ENCODE results near the gene ARHGEF16. TPM values are rescaled to one million over a fixed set of nuclear protein-coding genes. Genes with fewer than 3 reads are reported as not detected.

The ARHGEF16 gene
- total RNA-seq, 1 experiment from 2014 or later = 25.1 TPM

GRCh38 chr1:3443807-3444206 is 10.7 kb upstream of the ARHGEF16 start:
- Histone ChIP-seq H3K79me2 (ENCODE audit: low read depth) (no peaks in the 10 kb centered on the region), H2AFZ (no peak overlapping the region), H3F3A (ENCODE audit: insufficient read depth, low read depth) (no peaks in the 10 kb centered on the region), H3K4me2 (no peak overlapping the region), H3K27ac (no peak overlapping the region), H3K27me3 (ENCODE audit: insufficient read depth, low read depth) (peaks cover 74% of the 10 kb centered on the region), H3K4me1 (replicated peaks; ENCODE audit: insufficient read depth) (no peaks in the 10 kb centered on the region), H3K4me3 (no peak overlapping the region), H4K20me1 (ENCODE audit: insufficient read depth) (no peaks in the 10 kb centered on the region), H3K9me2 (ENCODE audit: insufficient read depth) (no peaks in the 10 kb centered on the region), H3K9me3 (ENCODE audit: insufficient read depth, low read depth) (peaks cover 4% of the 10 kb centered on the region), H3K36me3 (ENCODE audit: low read depth) (no peaks in the 10 kb centered on the region)
- no peak for DNase-seq
- TF ChIP-seq CTCF (conservative IDR thresholded peaks at IDR 0.05) (no peak), EZH2 (IDR thresholded peaks at IDR 0.05; ENCODE audit: low read depth) (no peak)
- intact Hi-C loops (cut with micrococcal nuclease; ENCODE audit: unreplicated experiment) = no loop called here
- CTCF ChIA-PET = no interaction called here
- BruUV-seq (replicated peaks) = no TSS peak
- POLR2A ChIA-PET (ENCODE audit: unreplicated experiment) = no interaction called here

GRCh38 chr1:3444298-3444697 is 10.2 kb upstream of the ARHGEF16 start:
- peaks cover 76% of the 10 kb centered on the region for H3K27me3 ChIP-seq (ENCODE audit: insufficient read depth, low read depth)
- no TSS peak for BruUV-seq (replicated peaks)
- H3F3A ChIP-seq (ENCODE audit: insufficient read depth, low read depth) = no peaks in the 10 kb centered on the region
- no peaks in the 10 kb centered on the region for H3K36me3 ChIP-seq (ENCODE audit: low read depth)
- no peaks in the 10 kb centered on the region for H3K9me2 ChIP-seq (ENCODE audit: insufficient read depth)
- no peak overlapping the region for H3K4me3 ChIP-seq
- ChIA-PET CTCF (no interaction called here), POLR2A (ENCODE audit: unreplicated experiment) (no interaction called here)
- no peak for TF ChIP-seq EZH2 (IDR thresholded peaks at IDR 0.05; ENCODE audit: low read depth)
- no peak for TF ChIP-seq CTCF (conservative IDR thresholded peaks at IDR 0.05)
- no peaks in the 10 kb centered on the region for H3K79me2 ChIP-seq (ENCODE audit: low read depth)
- no peak for DNase-seq
- peaks cover 4% of the 10 kb centered on the region for H3K9me3 ChIP-seq (ENCODE audit: insufficient read depth, low read depth)
- H4K20me1 ChIP-seq (ENCODE audit: insufficient read depth) = no peaks in the 10 kb centered on the region
- no peak overlapping the region for H3K4me2 ChIP-seq
- H3K27ac ChIP-seq = no peak overlapping the region
- no peaks in the 10 kb centered on the region for H3K4me1 ChIP-seq (replicated peaks; ENCODE audit: insufficient read depth)
- no peak overlapping the region for H2AFZ ChIP-seq
- intact Hi-C loops (cut with micrococcal nuclease; ENCODE audit: unreplicated experiment) = no loop called here

GRCh38 chr1:3444736-3445135 is 9.7 kb upstream of the ARHGEF16 start:
- Histone ChIP-seq H3K27me3 (ENCODE audit: insufficient read depth, low read depth) (peaks cover 80% of the 10 kb centered on the region), H2AFZ (no peak overlapping the region), H3K4me3 (no peak overlapping the region), H3K79me2 (ENCODE audit: low read depth) (no peaks in the 10 kb centered on the region), H3K9me2 (ENCODE audit: insufficient read depth) (no peaks in the 10 kb centered on the region), H3K27ac (no peak overlapping the region), H3K36me3 (ENCODE audit: low read depth) (no peaks in the 10 kb centered on the region), H4K20me1 (ENCODE audit: insufficient read depth) (no peaks in the 10 kb centered on the region), H3K9me3 (ENCODE audit: insufficient read depth, low read depth) (peaks cover 4% of the 10 kb centered on the region), H3K4me2 (no peak overlapping the region), H3F3A (ENCODE audit: insufficient read depth, low read depth) (no peaks in the 10 kb centered on the region), H3K4me1 (replicated peaks; ENCODE audit: insufficient read depth) (no peaks in the 10 kb centered on the region)
- intact Hi-C loops (cut with micrococcal nuclease; ENCODE audit: unreplicated experiment) = no loop called here
- BruUV-seq (replicated peaks) = no TSS peak
- POLR2A ChIA-PET (ENCODE audit: unreplicated experiment) = no interaction called here
- DNase-seq = no peak
- CTCF ChIA-PET = no interaction called here
- no peak for TF ChIP-seq CTCF (conservative IDR thresholded peaks at IDR 0.05)
- TF ChIP-seq EZH2 (IDR thresholded peaks at IDR 0.05; ENCODE audit: low read depth) = no peak

All from PC-9 (cell line).